IMR-90 (cell line): ENCODE data around the gene ART4. TPM values are rescaled to one million over a fixed set of nuclear protein-coding genes. Genes with fewer than 3 reads are reported as not detected.

ENCODE experiments used
- ATAC-seq: fragments of 200-7000 bp; cut with Tn5 transposase; 2 replicates; pipeline ENCODE4 v1.9.1; 2020; ENCODE audit warnings: low read depth, mild to moderate bottlenecking, moderate library complexity
- BruUV-seq: library from RNA; stranded (reverse); fragments of 400-500 nt; replicated peaks from 2 replicates; lab custom pipeline; 2021; lab: Mats Ljungman, UMichigan
- CTCF ChIA-PET: fragments of 300-600 bp; formaldehyde crosslinking; extraction: SDS; loops from one replicate; lab custom pipeline; 2021; ENCODE audit warnings: antibody characterized with exemption; lab: Yijun Ruan, JAX
- POLR2A ChIA-PET: fragments of 300-600 bp; sonication (Branson Sonifier 250); formaldehyde crosslinking; loops from one replicate; lab custom pipeline; 2022; ENCODE audit warnings: antibody characterized with exemption; ENCODE audit not compliant: unreplicated experiment; lab: Charles Lee
- DNase-seq: peaks from one replicate; pipeline ENCODE4 v3.0.0; 2013
- H2AFZ ChIP-seq: replicated peaks from 2 replicates; pipeline ENCODE3; 2013; ENCODE audit warnings: low read length, mild to moderate bottlenecking; ENCODE audit not compliant: poor library complexity
- H2AK5ac ChIP-seq: 2 replicates; pipeline ENCODE4 v1.6.1; 2013; ENCODE audit warnings: low read depth, low read length, inconsistent platforms
- H2AK9ac ChIP-seq: replicated peaks from 2 replicates; pipeline ENCODE3; 2013; ENCODE audit warnings: mild to moderate bottlenecking, low read depth, low read length, moderate library complexity; ENCODE audit not compliant: poor library complexity
- H2BK120ac ChIP-seq: 2 replicates; pipeline ENCODE4 v1.6.1; 2013; ENCODE audit warnings: low read depth, low read length, inconsistent platforms
- H2BK15ac ChIP-seq: 3 replicates; pipeline ENCODE4 v1.6.1; 2013; ENCODE audit warnings: low read depth, low read length, inconsistent platforms
- H2BK20ac ChIP-seq: 2 replicates; pipeline ENCODE4 v1.6.1; 2013; ENCODE audit warnings: low read depth, mild to moderate bottlenecking, inconsistent platforms, low read length, moderate library complexity
- H2BK5ac ChIP-seq: 2 replicates; pipeline ENCODE4 v1.6.1; 2013; ENCODE audit warnings: mild to moderate bottlenecking, low read depth, low read length, inconsistent platforms; ENCODE audit not compliant: poor library complexity, severe bottlenecking
- H3K14ac ChIP-seq: replicated peaks from 2 replicates; pipeline ENCODE4 v1.6.1; 2013; ENCODE audit warnings: low read depth, low read length, inconsistent platforms
- H3K18ac ChIP-seq: 2 replicates; pipeline ENCODE4 v1.6.1; 2013; ENCODE audit warnings: low read depth, low read length, control low read depth
- H3K23ac ChIP-seq: 2 replicates; pipeline ENCODE4 v1.6.1; 2013; ENCODE audit warnings: low read depth, low read length, inconsistent platforms
- H3K27ac ChIP-seq: 2 replicates; pipeline ENCODE4 v1.5.1; 2013; ENCODE audit warnings: mild to moderate bottlenecking, control low read depth, low read length; ENCODE audit not compliant: insufficient read depth
- H3K27me3 ChIP-seq: 2 replicates; pipeline ENCODE4 v1.6.1; 2013; ENCODE audit warnings: low read length; ENCODE audit not compliant: control insufficient read depth, insufficient read depth
- H3K36me3 ChIP-seq: 2 replicates; pipeline ENCODE4 v1.6.1; 2013; ENCODE audit warnings: low read length, mixed read lengths; ENCODE audit not compliant: control insufficient read depth, insufficient read depth
- H3K4ac ChIP-seq: 2 replicates; pipeline ENCODE4 v1.6.1; 2013; ENCODE audit warnings: low read depth, low read length, inconsistent platforms
- H3K4me1 ChIP-seq: 2 replicates; pipeline ENCODE4 v1.6.1; 2013; ENCODE audit warnings: low read length, mixed read lengths; ENCODE audit not compliant: control insufficient read depth, insufficient read depth
- H3K4me2 ChIP-seq: 2 replicates; pipeline ENCODE4 v1.6.1; 2013; ENCODE audit warnings: low read depth, mild to moderate bottlenecking, control low read depth, low read length, moderate library complexity
- H3K4me3 ChIP-seq: 2 replicates; pipeline ENCODE4 v1.5.1; 2013; ENCODE audit warnings: low read depth, mild to moderate bottlenecking, control low read depth, low read length, moderate library complexity; ENCODE audit not compliant: insufficient read depth
- H3K56ac ChIP-seq: 2 replicates; pipeline ENCODE4 v1.6.1; 2013; ENCODE audit warnings: low read length, inconsistent platforms; ENCODE audit not compliant: insufficient read depth; ENCODE audit errors: extremely low read depth
- H3K79me1 ChIP-seq, 2 experiments: 2 replicates each; pipeline ENCODE4 v1.6.1; 2013; ENCODE audit warnings: low read length in 2 of 2, inconsistent platforms in 1 of 2, low read depth in 1 of 2
- H3K9ac ChIP-seq: 2 replicates; pipeline ENCODE4 v1.6.1; 2013; ENCODE audit warnings: low read depth, low read length, control low read depth
- H3K9me1 ChIP-seq: 2 replicates; pipeline ENCODE4 v1.6.1; 2013; ENCODE audit warnings: low read length, inconsistent platforms; ENCODE audit not compliant: insufficient read depth
- H3K9me3 ChIP-seq: 2 replicates; pipeline ENCODE4 v1.6.1; 2013; ENCODE audit warnings: low read length; ENCODE audit not compliant: control insufficient read depth, insufficient read depth
- H4K20me1 ChIP-seq: 2 replicates; pipeline ENCODE4 v1.6.1; 2013; ENCODE audit warnings: low read length, inconsistent platforms; ENCODE audit not compliant: insufficient read depth
- H4K5ac ChIP-seq: 2 replicates; pipeline ENCODE4 v1.6.1; 2013; ENCODE audit warnings: mild to moderate bottlenecking, low read depth, low read length, control low read depth
- H4K8ac ChIP-seq, 2 experiments: 2 replicates each; pipeline ENCODE4 v1.6.1; 2013; ENCODE audit warnings: low read depth in 2 of 2, low read length in 2 of 2, control low read depth in 1 of 2, inconsistent platforms in 1 of 2
- H4K91ac ChIP-seq: 2 replicates; pipeline ENCODE4 v1.6.1; 2013; ENCODE audit warnings: low read depth, low read length, inconsistent platforms; ENCODE audit not compliant: insufficient read depth
- BHLHE40 ChIP-seq: fragments of 150-350 bp; IDR thresholded peaks from 2 replicates; pipeline ENCODE4 v1.6.1; 2016; ENCODE audit warnings: mild to moderate bottlenecking, low read depth, low read length
- CHD1 ChIP-seq: IDR thresholded peaks from 2 replicates; pipeline ENCODE4 v1.6.1; 2012; ENCODE audit warnings: low read depth, low read length, improper control_type of control experiment
- CTCF ChIP-seq: conservative IDR thresholded peaks from 2 replicates; pipeline ENCODE4 v1.5.1; 2012; ENCODE audit warnings: mild to moderate bottlenecking, low read depth, low read length, improper control_type of control experiment
- ELK1 ChIP-seq: fragments of 150-350 bp; IDR thresholded peaks from 2 replicates; pipeline ENCODE4 v1.6.1; 2016; ENCODE audit warnings: low read depth, mild to moderate bottlenecking, low read length, moderate library complexity, borderline replicate concordance
- MAZ ChIP-seq: IDR thresholded peaks from 2 replicates; pipeline ENCODE4 v1.6.1; 2012; ENCODE audit warnings: low read depth, mild to moderate bottlenecking, low read length, improper control_type of control experiment, moderate library complexity, borderline replicate concordance
- MXI1 ChIP-seq: IDR thresholded peaks from 2 replicates; pipeline ENCODE4 v1.6.1; 2012; ENCODE audit warnings: low read depth, mild to moderate bottlenecking, low read length, moderate library complexity, borderline replicate concordance
- NFE2L2 ChIP-seq: fragments of 150-350 bp; IDR thresholded peaks from 2 replicates; pipeline ENCODE4 v1.6.1; 2016; ENCODE audit warnings: low read depth, mild to moderate bottlenecking, low read length
- POLR2A ChIP-seq: IDR thresholded peaks from 2 replicates; pipeline ENCODE4 v1.6.1; 2012; ENCODE audit warnings: mild to moderate bottlenecking, low read depth, low read length
- RAD21 ChIP-seq: IDR thresholded peaks from 2 replicates; pipeline ENCODE4 v1.6.1; 2012; ENCODE audit warnings: low read length, improper control_type of control experiment
- RCOR1 ChIP-seq: IDR thresholded peaks from 2 replicates; pipeline ENCODE4 v1.6.1; 2012; ENCODE audit warnings: mild to moderate bottlenecking, low read length, improper control_type of control experiment; ENCODE audit not compliant: insufficient replicate concordance
- RFX5 ChIP-seq: IDR thresholded peaks from 2 replicates; pipeline ENCODE4 v1.8.0; 2012; ENCODE audit warnings: low read depth, mild to moderate bottlenecking, low read length, moderate library complexity
- SMC3 ChIP-seq: fragments of 150-350 bp; IDR thresholded peaks from 2 replicates; pipeline ENCODE4 v1.6.1; 2016; ENCODE audit warnings: low read depth, mild to moderate bottlenecking, antibody characterized with exemption, low read length, moderate library complexity
- dilution Hi-C: fragments of 300-500 bp; cut with HindIII; formaldehyde crosslinking; loops from one replicate; pipeline ENCODE4 v1.14.3; 2018; ENCODE audit warnings: low sequenced_read_pairs; ENCODE audit not compliant: unreplicated experiment
- in situ Hi-C: fragments of 300-500 bp; cut with MboI; formaldehyde crosslinking; loops from 3 replicates; pipeline ENCODE4 v1.14.3; 2019; ENCODE audit warnings: low sequenced_read_pairs, inconsistent platforms, mixed read lengths
- intact Hi-C: fragments of 100-400 bp; cut with micrococcal nuclease; formaldehyde crosslinking; loops from 2 replicates; pipeline ENCODE4 v1.10.0; 2022
- polyA plus RNA-seq, 3 experiments: library from polyadenylated mRNA; depleted of rRNA; stranded (reverse); fragments of >200 nt; gene quantifications; 2 replicates each; pipeline ENCODE4 v1.2.3, GENCODE V29; 2012; ENCODE audit warnings: low replicate concordance in 1 of 3
- total RNA-seq: library from RNA; depleted of rRNA; stranded (reverse); fragments of >200 nt; gene quantifications from 2 replicates; pipeline ENCODE4 v1.2.3, GENCODE V29; 2012
- TF ChIP-seq, protein P1 (sequence below): fragments of 150-350 bp; IDR thresholded peaks from 2 replicates; pipeline ENCODE4 v1.6.1; 2017; ENCODE audit warnings: mild to moderate bottlenecking, antibody characterized with exemption, low read length, low read depth

The ART4 gene
- total and polyA plus RNA-seq, 2 of the 4 experiments (the other 2 are of a cell fraction): not detected

GRCh38 chr12:14782756-14783155 lies 60.6 kb downstream of the ART4 start:
- Histone ChIP-seq H3K4me2 (no peak overlapping the region), H3K4ac (no peak overlapping the region), H3K79me1 (no peaks in the 10 kb centered on the region), H2BK15ac (no peak overlapping the region), H3K9me1 (peaks cover 3% of the 10 kb centered on the region; the same call in 1 of the 2 replicates), H3K23ac (no peak overlapping the region), H3K14ac (no peak overlapping the region), H3K18ac (no peak overlapping the region), H3K9ac (no peak overlapping the region), H3K9me3 (no peaks in the 10 kb centered on the region), H3K27me3 (no peaks in the 10 kb centered on the region), H3K56ac (no peak overlapping the region), H3K4me1 (peaks cover 3% of the 10 kb centered on the region), H4K91ac (no peak overlapping the region), H2BK120ac (no peak overlapping the region), H3K4me3 (no peak overlapping the region), H2BK5ac (no peak overlapping the region), H3K36me3 (peaks cover 8% of the 10 kb centered on the region), H4K20me1 (no peaks in the 10 kb centered on the region), H2AK9ac (no peak overlapping the region), H3K27ac (no peak overlapping the region), H2AFZ (no peak overlapping the region), H4K8ac (no peak overlapping the region), H4K5ac (no peak overlapping the region), H2BK20ac (no peak overlapping the region), H2AK5ac (no peak overlapping the region)
- dilution Hi-C loops (no loop called here), intact Hi-C loops (no loop called here), in situ Hi-C loops (loop anchor here (25.0 kb wide), 2 partner anchors 395 to 1105 kb away; partner anchors contain the start of gene STRAP)
- ChIA-PET POLR2A (no interaction called here), CTCF (interaction anchor here (0.7 kb wide), 1 partner anchor 460 kb away, joined by 7 read pairs; no protein-coding TSS in a partner anchor)
- ATAC-seq: no peak
- no peak for DNase-seq
- BruUV-seq: no TSS peak
- TF ChIP-seq SMC3: no peak
- TF ChIP-seq RCOR1: no peak
- TF ChIP-seq, protein P1, sequence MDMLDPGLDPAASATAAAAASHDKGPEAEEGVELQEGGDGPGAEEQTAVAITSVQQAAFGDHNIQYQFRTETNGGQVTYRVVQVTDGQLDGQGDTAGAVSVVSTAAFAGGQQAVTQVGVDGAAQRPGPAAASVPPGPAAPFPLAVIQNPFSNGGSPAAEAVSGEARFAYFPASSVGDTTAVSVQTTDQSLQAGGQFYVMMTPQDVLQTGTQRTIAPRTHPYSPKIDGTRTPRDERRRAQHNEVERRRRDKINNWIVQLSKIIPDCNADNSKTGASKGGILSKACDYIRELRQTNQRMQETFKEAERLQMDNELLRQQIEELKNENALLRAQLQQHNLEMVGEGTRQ: no peak
- TF ChIP-seq CHD1: no peak
- TF ChIP-seq RFX5: no peak
- no peak for TF ChIP-seq POLR2A
- TF ChIP-seq NFE2L2: no peak
- TF ChIP-seq BHLHE40: no peak
- no peak for TF ChIP-seq RAD21
- TF ChIP-seq ELK1: no peak
- TF ChIP-seq CTCF: no peak
- no peak for TF ChIP-seq MAZ
- no peak for TF ChIP-seq MXI1
